Colon (tissue), 2 donors: ENCODE measurements around the gene BPIFA1.

ENCODE experiments used
- FAIRE-seq: peaks from 2 replicates; lab custom pipeline; 2012; peaks lifted over from hg19 to GRCh38; lab: Jason Lieb, UNC
- donor health status: control.
- donor health status: control.

BPIFA1 gene

DNA sequence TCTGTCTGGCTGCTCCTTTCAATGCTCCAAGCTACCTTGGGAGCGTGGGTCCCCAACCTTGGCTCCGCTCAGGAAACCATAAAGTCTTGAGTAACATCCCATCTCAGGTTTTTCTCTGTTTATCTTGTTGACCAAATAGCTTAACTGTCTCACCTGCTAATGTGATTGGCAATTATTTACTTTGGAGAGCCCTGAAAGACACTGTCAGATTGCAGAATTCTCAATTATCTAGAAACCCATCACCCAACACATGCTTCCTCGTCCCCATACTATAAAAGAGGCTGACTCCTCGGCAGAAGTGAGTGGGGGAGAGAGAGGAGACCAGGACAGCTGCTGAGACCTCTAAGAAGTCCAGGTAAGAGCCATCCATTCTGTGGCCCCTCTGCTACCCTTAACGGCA, at the start of gene BPIFA1:
BPIFA1 (plus strand) TSS at position 301 of the 400 bp plus-strand sequence. CDS start 1,716 bp downstream, outside the sequence.
- no peak for FAIRE-seq

- no peak for FAIRE-seq
Measured at GRCh38 chr20:33187491-33187890, 48.3 kb upstream of the BPIFA1 start.

DNA sequence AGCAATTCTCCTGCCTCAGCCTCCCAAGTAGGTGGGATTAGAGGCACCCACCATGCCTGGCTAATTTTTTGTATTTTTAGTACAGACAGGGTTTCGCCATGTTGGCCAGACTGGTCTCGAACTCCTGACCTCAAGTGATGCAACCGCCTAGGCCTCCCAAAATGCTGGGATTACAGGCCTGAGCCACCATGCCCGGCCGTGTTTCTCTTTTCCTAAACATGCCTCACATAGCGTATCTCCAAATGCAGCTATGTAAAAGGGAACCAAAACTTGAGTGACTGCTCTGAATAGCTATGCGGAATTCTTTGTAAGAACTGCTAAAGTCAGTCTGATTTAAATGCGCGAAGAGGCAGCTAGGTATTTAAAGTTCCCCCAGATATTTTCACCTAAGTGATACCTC, 47.4 kb upstream of the BPIFA1 start:
- FAIRE-seq = no peak

DNA sequence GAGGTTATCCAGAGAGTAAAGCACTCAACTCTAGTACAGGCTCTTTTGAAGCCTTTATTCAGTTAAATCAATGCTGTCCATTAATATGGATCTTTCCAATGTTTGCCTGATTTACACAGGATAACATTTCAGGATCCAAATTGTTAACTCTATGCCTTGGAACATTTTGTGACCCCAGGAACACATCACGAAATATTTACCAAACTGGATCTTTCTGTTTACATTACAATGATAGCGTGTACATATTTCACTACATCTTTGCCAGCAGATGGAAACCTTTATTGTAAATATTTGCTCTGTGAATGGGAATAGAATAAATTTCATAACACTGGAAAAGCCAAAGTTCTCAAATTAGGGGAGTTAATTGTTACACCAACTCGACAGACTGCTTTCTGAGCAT, 44.3 kb upstream of the BPIFA1 start:
- no peak for FAIRE-seq

DNA sequence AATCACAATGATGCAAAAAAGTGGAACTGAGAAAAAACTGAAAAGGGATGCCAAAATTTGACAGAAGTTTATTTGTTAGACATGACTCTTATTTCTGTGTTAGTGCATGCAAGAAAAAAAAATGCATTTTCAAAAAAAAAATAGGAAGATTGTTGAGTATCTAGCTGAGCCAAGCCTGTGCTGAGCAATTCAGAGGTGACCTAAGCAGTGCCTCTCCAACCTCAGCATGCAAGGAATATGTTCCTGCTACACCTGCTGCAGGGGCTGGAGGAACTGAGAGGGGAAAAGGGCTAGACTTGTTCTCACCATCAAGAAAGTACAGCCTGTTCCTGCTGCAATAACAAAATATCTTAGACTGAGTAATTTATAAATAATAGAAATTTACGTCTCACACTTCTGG, 43.8 kb upstream of the BPIFA1 start:
- no peak for FAIRE-seq

DNA sequence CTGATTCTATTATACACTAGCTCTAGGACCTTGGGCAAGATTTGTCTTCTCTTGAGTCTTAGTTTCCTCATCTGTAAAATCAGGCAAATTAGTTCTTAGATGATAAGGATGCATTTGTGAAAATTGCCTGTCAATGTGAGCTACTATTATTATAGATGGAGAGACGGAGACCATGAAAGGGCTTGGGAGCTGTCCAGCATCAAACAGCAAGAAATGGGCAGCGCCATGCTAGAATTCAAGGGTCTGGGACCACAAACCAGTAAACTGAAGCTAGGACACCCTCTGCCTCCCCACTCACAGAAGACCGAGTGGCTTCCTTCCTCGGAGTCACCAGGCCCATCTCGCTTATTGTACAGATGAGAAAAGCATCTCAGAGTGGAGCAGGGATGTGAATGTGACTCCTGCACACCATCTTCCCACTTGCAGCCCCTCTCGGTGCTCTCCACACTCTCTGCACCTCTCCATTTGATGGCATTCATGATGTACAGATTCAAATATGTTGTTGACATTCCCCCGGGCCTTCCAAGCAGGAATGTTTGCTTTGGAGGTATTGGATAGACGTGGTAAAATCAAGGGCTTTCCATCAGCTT, 42.8 kb upstream of the BPIFA1 start:
- FAIRE-seq = no peak

GRCh38 chr20:33199026-33199425, 36.8 kb upstream of the BPIFA1 start:
- FAIRE-seq = no peak

DNA sequence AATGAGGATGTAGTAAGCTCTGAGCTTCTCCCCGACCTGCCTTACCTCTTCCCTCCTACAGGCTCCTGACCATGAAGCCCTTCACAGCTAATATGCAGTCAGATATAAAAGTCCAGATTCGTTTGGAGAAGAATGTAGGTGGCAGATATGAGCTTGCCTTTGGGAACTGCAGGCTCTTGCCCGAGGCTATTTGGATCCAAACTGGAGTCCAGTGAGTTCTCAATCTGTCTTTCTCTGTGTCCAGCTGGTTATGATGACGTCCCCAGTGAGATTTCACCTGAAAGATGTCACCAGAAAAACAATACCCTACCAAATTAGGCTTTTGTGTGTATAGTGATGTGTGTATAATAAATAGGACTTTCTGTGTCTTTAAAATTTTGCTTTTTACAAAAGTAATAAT, 33.3 kb upstream of the BPIFA1 start:
- no peak for FAIRE-seq

DNA sequence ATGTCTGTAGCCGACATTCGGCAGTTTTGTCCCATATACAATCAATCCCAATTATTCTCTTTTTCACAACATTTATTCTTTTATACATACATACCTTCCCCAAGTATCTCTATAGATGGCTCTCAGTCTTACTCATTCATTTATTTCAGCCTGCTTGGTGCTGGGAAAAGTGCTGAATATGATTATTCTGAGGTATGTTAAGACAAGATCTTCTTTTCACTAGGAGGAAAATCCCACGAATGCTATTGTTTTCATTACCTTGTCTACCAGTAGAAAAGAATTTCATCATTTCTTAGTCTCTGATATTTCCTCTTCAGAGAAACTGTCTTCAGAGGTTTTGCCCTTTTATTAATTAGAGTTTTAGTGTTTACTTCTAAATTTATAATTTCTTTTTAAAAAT, 32.4 kb upstream of the BPIFA1 start:
- FAIRE-seq = no peak

DNA sequence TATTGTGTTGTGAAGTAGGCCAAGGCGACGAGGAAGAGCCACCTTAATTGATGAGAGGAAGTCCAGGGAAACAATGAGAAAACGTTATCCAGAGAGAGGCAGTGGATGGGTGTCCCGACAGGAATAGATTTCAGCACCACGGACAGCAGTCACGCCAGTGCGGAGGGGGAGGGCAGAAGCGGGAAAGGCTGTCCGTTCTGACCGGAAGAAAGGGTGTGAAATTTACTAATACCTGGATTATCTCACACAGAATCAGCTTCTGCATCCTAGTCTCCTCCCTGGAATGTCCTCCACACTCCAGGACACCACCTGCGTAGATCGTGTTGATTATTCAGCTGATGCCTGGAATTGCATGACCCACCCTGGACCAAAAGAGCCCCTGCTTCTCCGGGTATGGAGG, 26.0 kb upstream of the BPIFA1 start:
- no peak for FAIRE-seq

GRCh38 chr20:33210371-33210770, 25.4 kb upstream of the BPIFA1 start:
- no peak for FAIRE-seq

- FAIRE-seq = no peak
Measured at GRCh38 chr20:33211817-33212424, 23.9 kb upstream of the BPIFA1 start.

DNA sequence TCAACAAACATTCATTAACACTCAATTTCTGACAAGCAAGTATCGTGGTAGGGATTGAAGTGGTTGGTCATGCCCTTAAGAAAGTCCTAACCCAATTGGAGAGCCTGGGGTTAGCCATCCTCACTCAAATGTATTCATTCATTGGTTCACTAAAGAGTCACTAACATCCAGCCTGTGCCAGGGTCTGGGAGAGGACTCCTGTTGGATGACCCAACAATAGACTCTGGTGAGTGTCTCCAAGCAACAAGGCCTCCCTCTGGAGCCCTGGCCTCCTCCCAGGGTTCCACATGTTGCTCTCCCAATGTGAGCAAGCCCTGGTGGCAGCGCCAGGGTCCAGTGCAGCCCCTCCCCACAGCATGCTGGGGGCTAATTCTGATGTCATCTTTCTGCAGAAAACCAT, 18.7 kb upstream of the BPIFA1 start, which contains the start of gene BPIFA3:
BPIFA3 (plus strand) TSS at position 301 of the 400 bp plus-strand sequence. CDS start 185 bp downstream, outside the sequence.
- no peak for FAIRE-seq

GRCh38 chr20:33224399-33224798, 11.4 kb upstream of the BPIFA1 start:
- no peak for FAIRE-seq

DNA sequence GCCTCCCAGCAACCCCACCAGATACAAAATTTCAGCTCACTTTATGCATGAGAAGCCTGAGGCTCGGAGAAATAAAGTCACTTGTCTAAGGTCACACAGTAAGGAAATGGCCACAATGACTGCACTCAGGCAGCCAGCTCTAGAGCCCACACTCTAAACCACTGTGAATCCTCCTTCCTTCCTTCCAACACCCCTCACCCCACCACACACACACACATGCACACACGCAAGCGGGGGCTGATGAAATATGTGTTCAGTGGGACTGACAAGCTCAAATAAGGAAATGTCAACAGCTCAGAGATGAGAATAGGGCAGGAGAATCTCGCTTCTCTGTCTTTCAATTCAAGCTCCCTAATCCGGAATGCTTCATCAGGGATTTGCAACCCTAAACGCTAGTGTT, 6.0 kb upstream of the BPIFA1 start:
- no peak for FAIRE-seq

- no peak for FAIRE-seq
Measured at GRCh38 chr20:33231237-33231636, 4.6 kb upstream of the BPIFA1 start.

DNA sequence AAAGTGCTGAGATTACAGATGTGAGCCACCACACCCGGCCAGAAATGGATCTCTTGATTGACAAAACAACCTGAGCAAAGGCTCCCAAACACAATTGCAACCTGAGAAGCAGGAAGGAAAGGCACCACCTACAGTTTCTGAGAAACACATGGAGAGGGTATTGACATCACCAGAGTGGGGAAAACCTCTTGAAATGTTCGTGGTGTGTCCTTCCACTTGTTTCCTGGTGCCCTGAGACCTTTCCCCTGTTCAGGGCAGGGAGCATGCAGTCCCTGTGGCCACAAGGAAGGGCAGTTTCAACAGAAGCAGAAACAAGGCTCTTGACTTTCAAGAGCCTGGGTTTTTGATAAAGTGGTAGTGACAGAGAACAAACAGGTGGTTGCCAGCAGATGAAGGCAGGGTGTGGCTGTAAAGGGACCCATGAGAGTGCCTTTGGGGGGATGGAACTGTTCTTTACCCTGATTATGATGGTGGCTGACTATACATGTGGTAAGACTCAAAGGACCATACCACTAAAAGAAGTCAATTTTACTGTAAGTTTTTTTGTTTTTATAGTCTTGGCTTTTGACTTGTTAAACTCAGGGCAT, 3.2 kb upstream of the BPIFA1 start:
- no peak for FAIRE-seq

GRCh38 chr20:33233129-33233774, 2.5 kb upstream of the BPIFA1 start:
- no peak for FAIRE-seq

DNA sequence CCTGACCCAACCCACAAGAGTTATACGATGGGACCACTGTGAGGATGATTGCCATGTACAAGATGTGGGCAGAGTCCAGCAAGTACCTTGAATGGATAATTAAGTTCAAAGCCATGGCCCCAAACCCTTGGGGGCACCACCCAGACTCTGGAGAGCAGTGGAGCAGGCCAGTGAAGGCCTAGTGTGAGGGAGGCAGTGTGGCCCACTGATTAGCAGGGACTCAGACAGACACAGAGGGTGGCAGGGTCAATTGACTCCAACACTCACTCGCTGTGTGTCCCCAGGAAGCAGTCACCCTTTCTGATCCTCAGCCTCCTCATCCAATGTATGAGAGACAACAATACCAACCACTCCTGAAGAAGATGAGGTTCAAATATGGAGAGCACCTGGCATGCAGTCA, 1.7 kb upstream of the BPIFA1 start:
- FAIRE-seq = no peak

- FAIRE-seq = no peak
Measured at GRCh38 chr20:33236351-33236750, 555 bp downstream of the BPIFA1 start.

GRCh38 chr20:33237989-33238388, 2.2 kb downstream of the BPIFA1 start:
- no peak for FAIRE-seq

DNA sequence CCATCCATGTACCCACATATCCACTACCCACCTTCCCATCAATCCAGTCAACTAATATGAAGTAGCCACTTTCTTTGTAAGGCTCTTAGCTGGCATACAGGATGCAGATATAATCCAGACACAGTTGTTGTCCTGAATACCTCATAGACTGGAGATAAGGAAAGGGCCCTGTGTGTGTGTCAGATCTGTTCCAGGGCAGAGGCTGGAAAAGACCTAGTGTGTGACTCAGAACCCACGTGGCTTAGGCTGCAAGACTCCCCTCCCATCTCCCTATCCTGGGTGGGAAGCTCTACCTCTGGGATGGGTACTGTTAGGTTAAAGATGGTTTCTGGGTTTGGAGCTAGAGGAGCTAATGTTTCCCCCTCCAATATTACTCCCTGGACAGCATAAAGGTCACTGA, 3.6 kb downstream of the BPIFA1 start:
- no peak for FAIRE-seq

- no peak for FAIRE-seq
Measured at GRCh38 chr20:33239979-33240736, 4.4 kb downstream of the BPIFA1 start.
